ENCODE results near the gene DSTN.

The DSTN gene

DNA sequence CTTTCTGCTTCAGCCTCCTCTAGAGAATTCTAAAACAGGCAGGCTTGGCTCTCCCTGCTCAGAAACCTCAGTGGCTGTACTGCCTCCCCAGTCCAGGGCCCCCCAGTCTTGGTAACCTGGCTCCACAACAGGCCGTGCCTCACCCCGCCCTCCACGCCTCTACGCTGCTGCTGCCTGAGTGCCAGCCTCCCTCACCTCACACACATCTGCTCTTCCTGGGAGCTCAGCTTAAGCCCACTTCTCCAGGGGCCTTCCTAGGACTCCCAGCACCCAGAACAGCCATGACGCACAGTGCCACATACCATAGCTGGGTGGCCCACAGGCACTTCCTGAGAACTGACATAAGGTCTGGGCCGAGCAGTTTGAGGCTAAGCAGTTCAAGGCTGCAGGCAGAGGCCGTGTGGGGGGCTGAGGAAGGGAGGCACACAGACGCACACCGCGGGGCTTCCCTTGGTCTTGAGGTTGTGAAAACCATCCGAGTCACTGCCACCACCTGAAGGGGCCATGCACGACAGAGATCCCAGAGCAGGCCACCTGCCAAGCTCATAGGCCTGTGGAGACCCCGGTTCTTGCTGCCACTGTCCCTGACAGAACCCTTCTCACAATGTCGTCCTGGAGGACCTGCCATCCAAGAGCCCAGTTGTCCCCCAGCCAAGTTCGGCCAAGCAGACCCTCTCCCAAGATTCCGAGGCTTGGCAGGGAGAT, 42.6 kb downstream of the DSTN start:
- peak; percentile 19 for DNase-seq (ENCODE audit: low read depth)

DNA sequence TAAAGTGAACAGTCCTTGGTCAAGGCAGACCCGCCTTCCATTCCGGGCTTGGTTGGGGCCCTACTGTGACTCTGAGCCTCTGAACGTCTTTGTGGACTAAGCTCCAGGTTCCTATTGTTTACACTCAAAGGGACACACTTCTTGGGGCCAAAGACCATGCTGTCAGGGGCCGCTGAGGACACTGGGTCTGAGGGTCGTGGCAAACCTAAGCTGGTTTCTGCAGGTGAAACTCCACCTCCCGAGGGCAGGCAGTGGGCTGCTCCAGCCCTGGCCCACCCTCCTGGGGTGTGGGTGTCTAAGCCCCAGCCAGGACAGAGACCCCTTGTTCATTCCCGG, 43.1 kb downstream of the DSTN start:
- no peak for DNase-seq (ENCODE audit: low read depth)

DNA sequence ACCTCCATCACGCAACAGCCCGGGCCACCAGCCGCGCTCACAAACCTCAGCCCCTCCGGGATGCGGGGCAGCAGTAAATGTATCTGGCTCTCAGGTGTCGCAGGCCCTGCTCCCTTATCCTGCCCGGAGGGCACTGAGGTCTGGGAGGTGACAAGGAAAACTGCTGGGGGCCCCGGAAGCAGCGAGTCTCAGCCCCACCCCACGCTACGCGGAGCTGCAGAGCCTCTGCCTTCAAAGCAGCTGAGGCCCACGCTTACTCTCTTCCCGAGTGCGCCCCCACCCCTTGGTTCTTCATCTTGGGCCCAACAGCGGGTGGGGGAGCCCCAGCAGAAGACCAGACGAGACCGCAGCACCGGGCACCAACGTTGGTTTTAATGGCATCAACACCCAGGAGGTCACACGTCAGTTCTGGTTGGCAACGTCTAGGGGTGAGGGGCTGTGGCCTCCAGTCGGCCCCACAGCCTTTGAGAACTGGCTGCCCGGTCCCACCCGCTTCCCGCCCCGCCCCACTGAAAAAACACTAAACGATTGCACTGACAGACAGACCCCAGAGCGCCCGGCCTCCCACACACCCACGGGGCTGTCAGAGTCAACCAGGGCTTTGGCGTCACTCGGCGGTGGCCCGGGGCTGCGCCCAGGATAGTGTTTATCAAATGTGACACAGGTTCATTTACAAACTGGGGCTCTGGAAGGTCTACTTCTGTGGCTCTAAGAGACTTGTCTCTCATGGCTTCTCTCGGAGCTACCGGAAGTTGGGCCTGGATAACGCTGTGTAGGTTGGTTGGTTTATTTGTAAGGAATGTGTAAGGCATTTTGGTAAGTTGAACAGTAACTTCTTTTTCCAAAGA, 43.7 kb downstream of the DSTN start:
- DNase-seq (ENCODE audit: low read depth): no peak

DNA sequence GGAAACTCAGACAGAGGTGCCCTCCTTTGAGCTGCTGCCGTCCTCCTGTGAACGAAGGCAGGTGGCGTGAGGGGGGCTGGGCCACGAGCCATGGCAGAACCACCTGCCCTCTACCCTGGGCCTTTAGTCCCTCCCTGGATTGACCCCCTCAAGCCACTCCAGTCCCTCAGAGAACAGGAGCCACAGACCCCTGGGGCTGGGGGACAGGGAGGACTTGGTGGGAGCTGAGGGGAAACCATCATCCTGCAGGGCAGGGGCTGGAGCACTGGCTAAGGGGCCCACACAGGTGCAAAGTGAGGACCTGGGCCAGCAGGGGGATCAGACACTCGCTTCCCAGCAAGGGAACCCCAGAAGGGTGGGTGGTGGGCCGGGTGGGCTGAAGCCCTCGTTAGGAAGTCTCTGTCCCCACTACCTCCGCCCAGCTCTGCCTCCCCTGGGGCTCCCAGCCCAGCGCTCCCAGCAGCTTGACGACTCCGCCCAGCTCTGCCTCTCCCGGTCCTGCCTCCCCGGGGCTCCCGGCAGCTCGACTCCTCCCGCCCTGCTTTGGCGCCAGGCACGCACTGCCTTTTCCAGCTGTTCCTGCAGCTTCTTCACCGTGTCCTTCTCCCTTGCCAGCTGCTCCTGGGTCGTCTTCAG, 44.4 kb downstream of the DSTN start:
- DNase-seq (ENCODE audit: low read depth): no peak

DNA sequence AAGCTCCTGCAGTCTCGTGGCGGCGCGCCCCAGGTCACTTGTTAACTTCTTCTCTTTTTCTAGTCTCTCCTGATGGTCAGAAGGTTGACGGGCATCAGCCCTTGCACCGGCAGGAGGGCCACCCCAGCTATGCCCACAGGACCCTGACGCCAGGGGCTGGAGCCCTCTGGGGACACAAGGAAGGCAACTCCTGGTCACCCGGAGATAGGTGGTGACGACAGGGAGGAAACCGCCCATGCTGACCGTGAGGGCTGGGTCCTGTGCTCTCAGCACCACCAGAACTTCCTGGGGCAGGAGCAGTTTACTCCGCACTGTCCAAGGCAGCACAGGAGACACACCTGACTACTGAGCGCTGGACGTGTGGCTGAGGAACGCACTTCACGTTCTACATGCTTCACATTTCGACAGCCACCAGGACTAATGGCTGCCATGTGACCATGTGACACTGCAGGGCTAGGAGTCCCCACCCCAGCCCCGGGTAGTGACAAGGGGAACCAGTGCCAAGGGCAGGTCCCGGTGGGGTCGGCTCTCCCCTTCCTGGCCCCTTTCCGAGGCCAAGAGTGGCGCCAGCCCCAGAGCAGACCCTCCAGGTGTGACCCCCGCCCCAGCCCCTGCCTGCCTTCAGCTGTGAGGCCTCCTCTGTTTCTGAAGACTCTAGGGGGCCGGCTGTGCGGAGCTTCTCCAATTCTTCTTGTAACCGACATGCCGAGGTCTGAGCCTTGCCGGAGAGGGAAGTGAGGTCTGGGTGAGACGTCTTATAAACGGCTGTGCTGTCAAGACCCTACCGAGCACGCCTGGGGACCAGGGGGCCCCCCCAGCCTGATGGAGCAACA, 45.2 kb downstream of the DSTN start:
- DNase-seq (ENCODE audit: low read depth): no peak

DNA sequence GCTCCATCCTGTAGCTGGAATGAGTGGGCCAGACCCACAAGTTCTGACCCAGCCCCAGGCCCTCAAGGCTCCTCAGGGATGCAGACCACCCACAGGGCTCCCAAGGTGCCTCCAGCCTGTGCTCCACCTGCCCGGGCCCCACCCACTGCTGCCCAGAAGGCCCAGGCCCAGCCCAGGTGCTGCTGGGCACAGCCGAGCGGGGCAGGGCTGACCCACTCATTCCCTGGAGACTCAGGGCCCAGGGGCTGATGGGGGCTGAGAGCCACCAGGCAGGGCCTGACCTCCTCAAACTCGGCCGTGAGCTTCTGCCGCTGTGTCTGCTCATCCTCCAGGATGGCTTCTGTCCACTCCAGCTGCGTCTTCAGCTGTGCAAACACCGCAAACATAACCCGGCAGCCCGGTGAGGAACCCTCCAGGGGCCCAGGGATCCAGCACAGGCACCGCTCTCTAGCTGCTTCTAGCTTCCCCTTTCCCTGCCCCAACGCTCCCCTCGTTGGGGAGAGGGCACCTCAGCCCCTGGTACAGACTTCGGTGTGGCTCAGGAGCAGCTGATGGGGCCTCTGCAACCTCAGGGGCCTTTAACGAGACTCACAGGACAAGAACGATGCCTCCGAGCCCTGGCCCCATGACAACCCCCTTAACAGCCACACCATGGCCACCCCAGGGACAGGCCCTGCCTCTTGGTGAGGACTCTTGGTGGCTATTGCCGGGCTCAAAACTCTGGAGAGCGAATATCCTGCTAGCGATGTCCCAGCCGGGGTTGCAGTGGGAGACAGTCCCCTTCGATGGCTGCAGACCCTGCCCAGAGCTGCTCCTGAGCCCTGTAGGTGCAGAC, 46.0 kb downstream of the DSTN start:
- DNase-seq (ENCODE audit: low read depth): no peak

DNA sequence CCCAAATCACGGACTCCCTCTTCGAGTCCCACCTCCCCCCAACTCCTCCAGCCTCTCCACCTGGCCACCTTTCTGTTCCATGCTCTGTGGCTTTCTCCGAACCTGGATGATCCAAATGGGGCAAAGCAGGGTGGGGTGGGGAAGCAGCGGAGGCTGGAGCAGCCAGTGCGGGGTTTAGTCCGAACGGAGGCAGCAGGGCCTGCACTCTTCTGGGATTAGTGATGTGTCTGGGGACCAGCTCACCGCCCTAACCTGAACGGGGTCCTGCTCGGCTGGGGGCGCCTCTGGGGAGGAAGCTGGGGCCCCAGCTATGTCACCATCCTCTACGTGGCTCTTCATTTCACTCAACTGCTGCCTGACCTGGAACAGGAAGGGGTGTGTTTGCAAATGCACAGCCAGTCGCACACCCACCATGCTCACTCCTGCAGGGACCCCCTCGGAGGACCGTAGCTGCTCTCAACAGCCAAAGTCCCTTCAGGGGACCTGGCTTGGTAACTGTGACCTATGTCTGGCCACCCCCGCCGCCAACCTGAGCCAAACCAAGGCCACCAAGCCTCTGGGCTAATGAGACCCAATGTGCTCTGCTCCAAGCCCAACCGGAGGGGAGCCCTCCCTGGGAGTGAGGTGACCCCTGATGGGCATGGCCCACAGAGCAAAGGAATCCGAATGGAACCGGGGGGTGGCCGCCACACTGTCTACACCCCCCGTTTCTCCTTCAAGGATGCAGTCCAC, 46.8 kb downstream of the DSTN start:
- no peak for DNase-seq (ENCODE audit: low read depth)

DNA sequence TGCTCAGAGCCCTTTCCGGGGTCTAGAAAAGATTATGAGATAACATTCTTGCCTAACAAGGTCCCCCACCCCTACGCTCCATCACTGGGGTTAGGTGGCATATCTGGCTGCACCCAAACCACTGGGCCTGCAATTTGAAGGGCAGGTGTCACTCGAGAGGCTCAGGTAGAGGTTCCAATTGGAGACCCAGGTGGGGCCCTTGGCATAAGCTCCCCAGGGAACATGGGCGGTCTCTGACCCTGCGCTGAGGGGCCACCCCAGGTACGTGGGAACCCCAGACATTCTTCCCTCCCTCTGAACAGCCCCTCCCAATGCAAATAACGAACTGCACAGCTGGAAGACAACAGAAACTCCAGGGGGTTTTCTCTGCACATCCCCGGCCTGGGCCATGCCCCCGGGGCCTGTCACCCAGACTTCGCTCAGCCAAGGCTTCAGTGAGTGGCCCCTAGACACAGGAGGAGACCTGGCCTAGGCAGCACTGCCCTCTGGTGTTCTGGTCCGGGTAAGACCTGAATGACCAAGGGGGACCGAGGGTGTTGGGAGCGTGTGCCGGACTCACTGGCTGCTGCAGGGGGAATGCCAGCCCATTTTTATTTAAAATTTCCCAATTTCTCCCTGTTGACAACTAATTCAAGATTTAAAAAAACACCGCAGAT, 47.5 kb downstream of the DSTN start:
- no peak for DNase-seq (ENCODE audit: low read depth)

DNA sequence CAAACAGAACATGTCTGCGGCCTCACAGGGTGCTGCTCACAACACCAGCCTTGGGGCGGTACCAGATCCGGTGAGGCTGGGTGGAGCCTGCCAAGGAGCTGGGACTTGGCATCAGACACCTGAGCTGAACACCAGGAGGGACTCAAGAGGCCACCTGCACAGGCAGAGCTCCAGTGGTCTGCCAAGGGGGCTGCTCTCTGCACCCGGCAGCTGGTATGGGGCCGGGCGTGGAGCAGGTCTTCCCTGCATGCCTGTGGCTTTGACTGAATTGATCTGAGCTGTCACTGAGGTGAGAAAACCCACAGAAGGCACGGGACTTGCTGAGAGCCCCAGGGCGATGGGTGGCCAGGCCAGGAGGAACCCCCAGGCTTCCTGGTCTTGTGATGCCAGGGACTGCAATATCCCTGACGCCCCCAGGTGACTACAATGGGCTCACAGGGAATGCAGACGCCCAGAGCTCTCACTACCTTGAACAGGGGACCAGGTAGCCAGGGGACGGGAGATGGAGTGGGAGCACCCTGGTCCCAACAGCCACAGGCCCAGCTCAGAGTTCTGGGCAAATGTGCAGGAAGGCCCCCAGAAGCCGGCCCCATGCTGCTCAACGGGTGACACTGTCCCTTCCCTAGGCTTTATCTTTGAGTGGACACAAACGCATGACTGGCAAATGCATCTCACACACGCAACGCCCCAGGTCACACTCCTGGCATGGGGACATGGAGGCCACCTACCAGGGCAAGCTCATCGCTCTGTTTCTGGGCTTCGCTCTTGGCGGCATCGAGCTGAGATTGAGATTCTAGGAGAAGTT, 48.2 kb downstream of the DSTN start:
- DNase-seq (ENCODE audit: low read depth): no peak

DNA sequence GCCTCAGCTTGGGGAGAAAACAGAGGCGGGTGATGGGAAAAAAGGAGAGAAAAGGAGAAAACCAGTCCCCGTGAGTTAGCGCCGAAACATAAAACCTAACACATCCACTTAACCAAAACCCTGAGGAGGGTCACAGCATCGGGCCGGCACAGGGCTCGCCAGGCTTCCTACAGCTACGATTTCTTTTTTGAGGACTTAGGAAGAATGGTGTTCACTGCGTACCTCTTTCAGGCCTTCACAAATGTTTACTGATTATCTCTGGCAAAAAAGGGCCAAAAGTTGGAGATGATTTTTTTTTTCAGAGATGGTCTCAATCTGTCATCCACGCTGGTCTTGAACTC, 48.8 kb downstream of the DSTN start:
- no peak for DNase-seq (ENCODE audit: low read depth)

DNA sequence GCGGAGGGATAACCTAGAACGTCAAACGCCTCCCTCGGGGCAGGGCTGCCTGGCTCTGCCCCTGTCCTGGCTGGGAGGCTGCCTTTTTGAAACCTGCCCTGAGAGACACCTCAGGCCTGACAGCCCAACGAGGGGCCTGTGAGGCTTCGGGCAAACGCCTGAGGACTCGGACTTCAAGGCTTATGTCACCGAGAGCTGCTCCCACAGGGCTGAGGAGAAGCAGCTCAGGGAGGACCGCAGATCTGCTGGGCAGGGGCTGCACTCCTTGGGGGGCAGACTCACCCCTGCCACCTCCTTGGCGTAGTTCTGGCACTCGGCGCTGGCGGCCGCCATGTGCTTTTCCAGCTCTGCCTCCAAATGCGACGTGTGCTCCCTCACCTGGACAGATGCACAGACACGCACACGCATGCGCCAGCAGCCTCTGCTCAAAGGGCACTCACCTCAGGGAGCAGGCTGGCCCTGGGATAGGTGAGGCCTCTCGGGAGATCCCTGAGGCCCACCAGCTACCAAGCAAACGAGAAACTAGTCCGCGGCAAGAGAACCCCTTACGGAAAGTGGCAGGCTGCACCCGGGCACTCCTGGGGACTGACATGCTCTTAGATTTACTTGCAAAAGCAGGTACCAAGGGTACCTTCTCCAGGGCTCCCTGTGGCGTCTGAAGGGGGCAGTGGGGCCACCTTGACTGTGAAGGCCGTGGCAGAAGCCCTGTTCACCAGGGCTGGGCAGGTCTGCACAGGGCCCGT, 49.6 kb downstream of the DSTN start:
- DNase-seq (ENCODE audit: low read depth): no peak

DNA sequence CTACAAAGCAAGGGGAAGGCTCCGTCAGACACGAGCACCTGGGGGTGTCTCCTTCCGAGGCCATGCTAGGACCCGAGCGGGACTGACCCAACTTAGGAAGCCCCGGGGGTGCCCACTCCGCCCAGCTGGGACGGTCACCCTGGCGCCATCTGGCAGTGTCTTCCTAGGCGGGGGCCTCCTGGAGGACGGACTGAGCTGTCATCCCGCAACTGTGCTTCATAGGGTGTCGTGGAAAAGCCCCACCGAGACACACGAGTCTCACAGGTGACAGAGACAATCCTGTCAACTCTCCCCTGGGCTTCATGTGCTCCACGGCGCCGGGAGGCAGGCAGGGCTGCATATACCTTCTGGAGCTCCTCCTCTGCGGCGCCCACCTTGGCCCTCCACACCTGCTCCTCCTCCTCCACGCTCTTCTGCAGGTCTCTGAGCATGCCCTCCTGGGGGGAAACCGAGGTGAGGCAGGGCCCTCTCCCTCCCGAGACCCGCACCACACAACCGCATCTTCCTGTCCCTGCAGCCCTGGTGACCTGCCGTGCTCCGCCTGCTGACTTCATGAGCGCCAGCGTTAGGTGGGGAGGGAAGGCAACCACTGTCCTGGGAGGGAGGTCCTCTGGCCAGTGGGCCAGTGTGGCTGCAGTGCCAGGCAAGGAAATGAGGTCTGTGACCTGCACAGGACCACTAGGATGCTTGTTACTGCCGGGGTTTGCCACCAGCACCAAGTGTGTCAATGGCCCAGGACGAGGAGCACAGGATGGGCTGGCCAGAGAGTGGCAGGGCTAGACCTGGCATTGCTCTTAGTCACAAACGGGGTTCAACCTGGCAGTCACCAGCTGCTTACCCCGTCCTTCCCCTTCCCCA, 50.7 kb downstream of the DSTN start:
- DNase-seq (ENCODE audit: low read depth): no peak

DNA sequence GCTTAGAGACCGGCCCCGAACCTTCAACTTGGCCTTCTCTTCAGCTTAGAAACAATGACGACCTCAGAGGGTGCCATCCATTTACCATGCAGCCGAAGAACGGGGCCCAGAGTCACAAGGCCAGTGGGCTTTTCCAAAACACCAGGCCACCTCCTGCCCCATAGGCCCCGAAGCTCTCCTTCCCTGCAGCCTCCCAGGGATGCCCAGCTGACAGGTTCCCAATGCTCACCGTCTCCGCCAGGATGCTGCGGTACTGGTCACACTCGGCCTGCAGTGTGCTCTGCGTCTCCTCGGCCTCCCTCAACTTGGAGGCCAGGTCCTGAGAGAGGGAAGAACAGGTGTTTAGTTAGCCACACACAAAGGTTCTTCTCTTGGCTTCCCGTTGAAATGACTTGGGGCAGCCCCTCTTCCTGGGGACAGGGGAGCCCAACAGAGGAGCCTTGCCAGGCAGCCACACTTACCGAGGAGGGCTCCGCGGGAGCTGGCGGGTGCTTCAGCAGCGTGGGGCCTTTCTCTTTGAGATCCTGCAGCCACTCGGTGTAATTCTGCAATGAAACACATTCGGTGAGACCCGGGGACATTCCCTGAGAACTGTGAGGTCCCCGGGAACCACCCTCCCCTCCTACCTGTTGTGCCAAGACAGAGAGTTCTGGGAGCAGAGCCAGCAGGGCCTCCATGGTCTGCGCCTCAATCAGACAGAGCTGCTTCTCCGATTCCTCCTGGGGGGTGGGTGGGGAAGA, 51.5 kb downstream of the DSTN start:
- DNase-seq (ENCODE audit: low read depth): no peak

DNA sequence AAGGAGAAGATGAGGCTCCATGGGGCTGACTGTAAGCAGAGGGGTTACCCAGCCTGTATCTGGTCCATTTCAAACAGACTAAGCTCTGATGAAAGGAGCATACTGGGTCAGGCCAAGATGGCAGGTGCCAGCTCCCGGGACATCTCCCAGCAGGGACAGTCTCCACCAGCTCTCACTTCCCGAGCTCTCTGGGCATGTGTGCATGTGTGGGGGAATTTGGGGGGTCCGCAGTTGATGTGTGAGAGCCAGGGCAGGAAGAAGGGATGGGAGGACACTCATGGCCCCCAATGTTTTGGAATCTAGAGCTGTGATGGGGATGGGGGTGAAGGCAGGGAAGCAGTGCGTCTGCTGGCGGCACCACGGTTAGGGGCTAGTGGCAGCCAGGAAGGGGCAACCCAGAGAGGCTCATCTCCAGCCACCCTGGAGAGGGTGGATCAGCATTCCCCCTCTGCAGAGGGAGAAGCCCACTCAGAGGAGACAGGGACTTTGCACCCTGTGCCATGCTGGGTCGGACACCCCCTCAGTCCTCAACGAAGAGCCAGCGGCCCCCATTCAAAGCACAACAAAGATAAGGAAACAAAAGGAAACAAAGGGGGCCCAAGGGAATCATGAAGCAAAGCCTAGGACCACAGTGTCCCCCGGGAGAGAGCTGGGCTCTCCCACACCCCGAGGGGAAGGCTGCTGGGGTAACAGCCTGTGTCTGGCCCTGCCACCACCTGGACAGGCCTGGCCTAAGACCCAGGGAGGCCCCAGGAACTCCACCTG, 52.4 kb downstream of the DSTN start:
- no peak for DNase-seq (ENCODE audit: low read depth)

DNA sequence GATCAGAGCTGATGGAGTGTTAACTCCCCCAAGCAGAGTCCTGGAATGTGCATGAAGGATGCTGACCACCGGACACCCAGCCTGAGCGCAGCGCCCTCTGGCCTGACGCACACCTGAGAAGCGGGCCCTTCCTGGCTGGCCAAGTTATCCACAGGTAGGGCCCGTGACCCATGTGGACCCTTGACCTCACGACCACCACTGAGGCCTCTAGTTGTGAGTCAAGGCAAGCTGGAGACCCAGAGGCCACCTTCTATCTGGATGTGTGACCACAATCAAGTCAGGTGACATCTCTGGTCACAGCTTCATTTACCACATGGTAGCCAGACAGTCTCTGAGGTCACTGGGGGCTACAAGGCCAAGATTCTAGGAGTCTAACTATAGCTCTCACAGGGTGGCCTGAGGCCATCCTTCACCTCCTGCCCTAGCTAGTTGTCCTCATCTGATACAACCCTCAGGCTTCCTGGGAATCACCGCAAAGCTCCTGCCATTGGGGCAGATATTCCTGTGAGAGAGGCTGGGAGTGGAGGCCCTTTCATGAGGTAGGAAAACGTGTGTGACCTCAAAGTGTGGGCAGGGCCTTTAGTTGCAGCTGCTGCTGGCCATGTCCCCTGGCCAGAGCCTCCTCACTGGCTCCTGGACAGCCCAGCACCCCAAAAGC, 53.1 kb downstream of the DSTN start:
- no peak for DNase-seq (ENCODE audit: low read depth)

DNA sequence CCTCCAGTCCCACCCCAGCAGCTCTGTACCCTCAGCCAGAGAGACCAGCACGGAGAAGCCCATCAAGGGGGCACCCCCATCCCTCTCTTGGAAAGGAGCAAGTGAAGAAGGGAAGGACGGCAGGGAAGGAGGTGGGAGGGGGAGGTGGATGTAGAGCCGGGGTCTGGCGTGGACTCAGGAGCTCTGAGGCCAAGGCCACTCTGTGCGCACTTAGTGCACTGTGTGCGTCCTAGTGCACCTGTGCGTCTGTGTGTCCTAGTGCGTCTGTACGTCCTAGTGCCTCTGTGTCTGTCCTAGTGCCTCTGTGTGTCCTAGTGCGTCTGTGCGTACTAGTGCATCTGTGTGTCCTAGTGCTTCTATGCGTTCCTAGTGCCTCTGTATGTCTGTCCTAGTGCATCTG, 54.2 kb downstream of the DSTN start:
- no peak for DNase-seq (ENCODE audit: low read depth)

Data from stimulated activated CD8-positive, alpha-beta memory T cell treated with anti-CD3 and anti-CD28 coated beads, Interleukin-12 subunit alpha, Interleukin-12 subunit beta, amount 100 ng/mL, for 1 hour (primary cell).